Heart left ventricle (tissue), 13 donors: ENCODE results near the gene CXCL5.
"Not testable (repeated sequence)": the region's sequence is repeated elsewhere in the genome, so short reads cannot be mapped to it uniquely, and the experiment has no call there.

Experiments
- POLR2A ChIP-seq, 2 donors: fragments of 450-650 bp; IDR thresholded peaks; one replicate each; pipeline ENCODE4 v1.6.1; 2017; ENCODE audit warnings: antibody characterized with exemption in 2 of 2, mild to moderate bottlenecking in 2 of 2, moderate library complexity in 2 of 2
- TF ChIP-seq, protein P1 (sequence below), 12 donors: fragments of 200-600 bp; sonication (generic) in 4 of 12; IDR thresholded peaks; one replicate each; pipeline versions ENCODE4 v1.5.0 to v1.8.0; 2018 to 2022; ENCODE audit warnings: antibody characterized with exemption in 12 of 12, mild to moderate bottlenecking in 5 of 12
- donor health status: ischemic (EF 13 %, LVEDD 7.1; RV severe dilation, severe dysfunction).
- donor health status: DM: no; HTN: yes; CAD: no.
- donor health status: DM: no; HTN: no; CAD: no.
- donor health status: ischemic (EF 25% LVEDD 6.9; RV normal size, moderate dysfunction).
- donor health status: ischemic (EF 25% LVEDD 5.7; RV mildly dilated, moderate dysfunction).
- donor health status: ischemic (EF 35%, LVEDD 5.7; RV mildly dilated, moderate dysfunction).
- donor health status: nonischemic (EF 11% LVEDD 7.7; RV severe dilation, severe dysfunction).
- donor health status: DM: yes; HTN: yes; CAD: no.
- donor health status: PGD.
- donor health status: ischemic (EF 29% LVEDD 5.4; RV normal size, mild dysfunction).
- donor health status: nonischemic (EF 23%, LVEDD 6.1; RV moderate dilation, normal function).

DNA sequence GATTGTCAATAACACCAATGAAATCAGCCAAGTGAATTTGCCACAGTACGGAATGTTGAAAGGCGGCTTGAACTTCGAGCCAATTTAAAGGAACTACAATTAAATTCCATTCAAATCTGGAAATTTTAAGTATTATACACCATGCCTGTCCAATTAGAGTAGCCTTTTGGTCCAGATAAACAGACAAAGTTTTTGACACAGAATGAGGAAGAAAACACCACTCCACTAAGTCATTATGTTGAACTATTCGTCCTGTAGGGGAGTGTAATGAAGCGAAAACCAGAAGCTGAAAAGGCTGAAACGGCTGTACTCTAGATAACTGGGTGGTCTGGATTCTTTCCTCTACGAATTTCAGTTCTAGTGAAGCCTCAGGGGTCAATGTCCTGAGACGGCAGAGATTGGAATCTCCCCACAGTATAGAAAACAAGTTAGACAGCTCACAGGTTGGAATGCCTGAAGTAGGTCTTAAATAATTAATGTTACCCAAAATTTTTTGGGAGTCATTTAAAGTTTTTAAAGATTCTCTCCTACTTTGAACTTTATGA is 48.0 kb downstream of the CXCL5 start:
- TF ChIP-seq, protein P1, sequence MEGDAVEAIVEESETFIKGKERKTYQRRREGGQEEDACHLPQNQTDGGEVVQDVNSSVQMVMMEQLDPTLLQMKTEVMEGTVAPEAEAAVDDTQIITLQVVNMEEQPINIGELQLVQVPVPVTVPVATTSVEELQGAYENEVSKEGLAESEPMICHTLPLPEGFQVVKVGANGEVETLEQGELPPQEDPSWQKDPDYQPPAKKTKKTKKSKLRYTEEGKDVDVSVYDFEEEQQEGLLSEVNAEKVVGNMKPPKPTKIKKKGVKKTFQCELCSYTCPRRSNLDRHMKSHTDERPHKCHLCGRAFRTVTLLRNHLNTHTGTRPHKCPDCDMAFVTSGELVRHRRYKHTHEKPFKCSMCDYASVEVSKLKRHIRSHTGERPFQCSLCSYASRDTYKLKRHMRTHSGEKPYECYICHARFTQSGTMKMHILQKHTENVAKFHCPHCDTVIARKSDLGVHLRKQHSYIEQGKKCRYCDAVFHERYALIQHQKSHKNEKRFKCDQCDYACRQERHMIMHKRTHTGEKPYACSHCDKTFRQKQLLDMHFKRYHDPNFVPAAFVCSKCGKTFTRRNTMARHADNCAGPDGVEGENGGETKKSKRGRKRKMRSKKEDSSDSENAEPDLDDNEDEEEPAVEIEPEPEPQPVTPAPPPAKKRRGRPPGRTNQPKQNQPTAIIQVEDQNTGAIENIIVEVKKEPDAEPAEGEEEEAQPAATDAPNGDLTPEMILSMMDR (IDR thresholded peaks at IDR 0.05): not testable (repeated sequence)
- TF ChIP-seq POLR2A (IDR thresholded peaks at IDR 0.05): not testable (repeated sequence)
